Measurements from ENCODE around the gene ACBD7. TPM values are rescaled to one million over a fixed set of nuclear protein-coding genes. Genes with fewer than 3 reads are reported as not detected.

ACBD7 gene
- total and polyA plus RNA-seq, 9 of the 15 experiments (the other 6 are each of a cell fraction or from before 2014, with no cell fraction given), result 0.21 to 3.2 (median 0.84) TPM

- 0 out of 2 replicates have a peak, but pooled peaks have one; percentile 19 for TF ChIP-seq HDAC2 (IDR thresholded peaks at IDR 0.05)
- TF ChIP-seq RAD21 (CRISPR knock-in tag; conservative IDR thresholded peaks at IDR 0.05 in 1 of 2, IDR thresholded peaks at IDR 0.05 in 1 of 2), result peak; percentile 18 to 27; a peak in 1 of 4 replicates
- TF ChIP-seq DMBX1 (CRISPR knock-in tag; IDR thresholded peaks at IDR 0.05; ENCODE audit: borderline replicate concordance), result no peak
- no peak for TF ChIP-seq RBM22 (IDR thresholded peaks at IDR 0.05; ENCODE audit: low read depth, low read length, poor library complexity, severe bottlenecking)
- TF ChIP-seq E2F5 (CRISPR knock-in tag; IDR thresholded peaks at IDR 0.05), result no peak
- TF ChIP-seq LARP7 (IDR thresholded peaks at IDR 0.05), result no peak
- TF ChIP-seq RNF219 (CRISPR knock-in tag; IDR thresholded peaks at IDR 0.05), result no peak
- no peak for TF ChIP-seq FOXP1 (CRISPR knock-in tag; IDR thresholded peaks at IDR 0.05)
- 0 out of 2 replicates have a peak, but pooled peaks have one; percentile 25 for TF ChIP-seq ZNF395 (CRISPR knock-in tag; IDR thresholded peaks at IDR 0.05)
- peak; percentile 91; the same call in 1 of the 2 replicates for TF ChIP-seq SPI1 (IDR thresholded peaks at IDR 0.05; ENCODE audit: borderline replicate concordance, low read depth, low read length)
- TF ChIP-seq ATF7 (IDR thresholded peaks at IDR 0.05), result peak; percentile 55; the same call in 1 of the 2 replicates
- no peak for TF ChIP-seq NUFIP1 (IDR thresholded peaks at IDR 0.05; ENCODE audit: partially characterized antibody)
- no peak for TF ChIP-seq BRCA1 (IDR thresholded peaks at IDR 0.05)
- TF ChIP-seq BRCA1 (CRISPR knock-in tag; IDR thresholded peaks at IDR 0.05), result no peak
- peak; percentile 78 for TF ChIP-seq MYC (IDR thresholded peaks at IDR 0.05; ENCODE audit: low read depth, low read length)
- TF ChIP-seq MYC (CRISPR knock-in tag; IDR thresholded peaks at IDR 0.05; ENCODE audit: borderline replicate concordance, low read depth), result no peak
- TF ChIP-seq EWSR1 (IDR thresholded peaks at IDR 0.05; ENCODE audit: borderline replicate concordance, low read depth, partially characterized antibody), result no peak
- peak; percentile 64; the same call in 1 of the 2 replicates for TF ChIP-seq ZNF766 (CRISPR knock-in tag; conservative IDR thresholded peaks at IDR 0.05)
- TF ChIP-seq TEAD1 (CRISPR knock-in tag; IDR thresholded peaks at IDR 0.05), result 0 out of 4 replicates have a peak, but pooled peaks of 1 of the 2 experiments have one; percentile 25
- peak; percentile 57 for TF ChIP-seq ETV1 (tag; conservative IDR thresholded peaks at IDR 0.05; ENCODE audit: low read depth)
- TF ChIP-seq CXXC5 (CRISPR knock-in tag; IDR thresholded peaks at IDR 0.05), result 0 out of 2 replicates have a peak, but pooled peaks have one; percentile 14
- TF ChIP-seq ZBTB43 (CRISPR knock-in tag; IDR thresholded peaks at IDR 0.05), result no peak
Measured at GRCh38 chr10:15035385-15036301, 52.9 kb downstream of the ACBD7 start (continued).
